Neuronal stem cell (in vitro differentiated cells): ENCODE data around the gene NEGR1.

ENCODE experiments used
- DNase-seq: peaks from one replicate; pipeline ENCODE4 v3.0.0-alpha.2; 2013; ENCODE audit warnings: low spot score
- H2AFZ ChIP-seq: one replicate; pipeline ENCODE4 v1.6.1; 2013; ENCODE audit warnings: mild to moderate bottlenecking, low read length, inconsistent platforms
- H2AK5ac ChIP-seq: 2 replicates; pipeline ENCODE4 v1.6.1; 2013; ENCODE audit warnings: low read depth, mild to moderate bottlenecking, inconsistent platforms, low read length, moderate library complexity, mixed read lengths
- H2BK120ac ChIP-seq: 2 replicates; pipeline ENCODE4 v1.6.1; 2013; ENCODE audit warnings: low read depth, mild to moderate bottlenecking, inconsistent platforms, low read length, moderate library complexity, mixed read lengths
- H2BK12ac ChIP-seq: one replicate; pipeline ENCODE4 v1.6.1; 2013; ENCODE audit warnings: low read length, inconsistent platforms
- H2BK15ac ChIP-seq: 2 replicates; pipeline ENCODE4 v1.6.1; 2013; ENCODE audit warnings: mild to moderate bottlenecking, low read length, inconsistent platforms, mixed read lengths
- H2BK5ac ChIP-seq: one replicate; pipeline ENCODE4 v1.6.1; 2013; ENCODE audit warnings: inconsistent platforms, mild to moderate bottlenecking, low read length, moderate library complexity
- H3K14ac ChIP-seq: one replicate; pipeline ENCODE4 v1.6.1; 2013; ENCODE audit warnings: low read length, inconsistent platforms
- H3K18ac ChIP-seq: 2 replicates; pipeline ENCODE4 v1.6.1; 2013; ENCODE audit warnings: low read length, inconsistent platforms
- H3K23ac ChIP-seq: 2 replicates; pipeline ENCODE4 v1.6.1; 2013; ENCODE audit warnings: low read depth, mild to moderate bottlenecking, mixed read lengths, low read length, inconsistent platforms; ENCODE audit not compliant: poor library complexity
- H3K27ac ChIP-seq: replicated peaks from 3 replicates; pipeline ENCODE4 v1.5.1; 2013; ENCODE audit warnings: low read length, inconsistent platforms
- H3K27me3 ChIP-seq, 3 experiments: 2 replicates each; pipeline ENCODE4 v1.6.1; 2013; ENCODE audit warnings: low read length in 3 of 3, mild to moderate bottlenecking in 2 of 3, inconsistent platforms in 1 of 3, low read depth in 1 of 3, mixed read lengths in 1 of 3, moderate library complexity in 1 of 3; ENCODE audit not compliant: control insufficient read depth in 3 of 3, insufficient read depth in 3 of 3
- H3K36me3 ChIP-seq, 2 donors: replicated peaks in 1 of 2; 2 replicates each; pipeline ENCODE4 v1.6.1; 2013; ENCODE audit warnings: low read length in 2 of 2; ENCODE audit not compliant: control insufficient read depth in 2 of 2, insufficient read depth in 2 of 2
- H3K4ac ChIP-seq: 2 replicates; pipeline ENCODE4 v1.6.1; 2013; ENCODE audit warnings: inconsistent platforms, mild to moderate bottlenecking, low read length, moderate library complexity
- H3K4me1 ChIP-seq, 2 donors: 1 replicate in 1 of 2; 2 replicates in 1 of 2; pipeline ENCODE4 v1.6.1; 2013; ENCODE audit warnings: low read length in 2 of 2, low read depth in 1 of 2; ENCODE audit not compliant: control insufficient read depth in 2 of 2, insufficient read depth in 1 of 2
- H3K4me2 ChIP-seq: one replicate; pipeline ENCODE4 v1.6.1; 2013; ENCODE audit warnings: mild to moderate bottlenecking, low read length, inconsistent platforms; ENCODE audit not compliant: insufficient read depth, poor library complexity, severe bottlenecking
- H3K4me3 ChIP-seq, 2 donors: 2 replicates each; pipeline ENCODE4 v1.5.1; 2013; ENCODE audit warnings: low read length in 2 of 2, mild to moderate bottlenecking in 2 of 2, inconsistent platforms in 1 of 2, moderate library complexity in 1 of 2
- H3K79me1 ChIP-seq: one replicate; pipeline ENCODE4 v1.6.1; 2013; ENCODE audit warnings: low read depth, mild to moderate bottlenecking, inconsistent platforms, low read length, moderate library complexity
- H3K9ac ChIP-seq: one replicate; pipeline ENCODE4 v1.6.1; 2013; ENCODE audit warnings: mild to moderate bottlenecking, low read depth, low read length, inconsistent platforms; ENCODE audit not compliant: poor library complexity
- H3K9me3 ChIP-seq, 2 donors: replicated peaks in 1 of 2; 2 replicates each; pipeline versions ENCODE3 to v1.6.1; 2013; ENCODE audit warnings: low read length in 2 of 2, mild to moderate bottlenecking in 2 of 2, inconsistent platforms in 1 of 2, low read depth in 1 of 2, mixed read lengths in 1 of 2, moderate library complexity in 1 of 2; ENCODE audit not compliant: control insufficient read depth in 2 of 2, insufficient read depth in 1 of 2
- H4K8ac ChIP-seq: one replicate; pipeline ENCODE4 v1.6.1; 2013; ENCODE audit warnings: low read depth, mild to moderate bottlenecking, inconsistent platforms, low read length, moderate library complexity
- H4K91ac ChIP-seq: one replicate; pipeline ENCODE4 v1.6.1; 2013; ENCODE audit warnings: low read length, low read depth, mild to moderate bottlenecking, inconsistent platforms; ENCODE audit not compliant: poor library complexity
- WGBS, 2 donors: extraction: QIAGEN DNeasy Blood & Tissue Kit; methylation state at CpG; one replicate each; pipeline ENCODE4 v1.1.7; 2013; ENCODE audit warnings: missing lambda C conversion rate in 2 of 2, mixed read lengths in 1 of 2; ENCODE audit not compliant: insufficient read length in 2 of 2, insufficient replicate concordance in 1 of 2; ENCODE audit errors: extremely low coverage in 2 of 2; 5-methylcytosine and 5-hydroxymethylcytosine counted together

NEGR1 gene

GRCh38 chr1:71502006-71502405, 780.3 kb downstream of the NEGR1 start:
- no peak overlapping the region for H3K9ac ChIP-seq
- H3K4me2 ChIP-seq = no peak overlapping the region
- H3K36me3 ChIP-seq = no peaks in the 10 kb centered on the region
- no peak overlapping the region for H3K4me3 ChIP-seq
- H3K14ac ChIP-seq = no peak overlapping the region
- H3K9me3 ChIP-seq = no peaks in the 10 kb centered on the region
- H4K91ac ChIP-seq = no peak overlapping the region
- no peak for DNase-seq
- no peak overlapping the region for H2AK5ac ChIP-seq
- no peak overlapping the region for H2BK120ac ChIP-seq
- no peak overlapping the region for H3K18ac ChIP-seq
- no peak overlapping the region for H3K23ac ChIP-seq
- no peaks in the 10 kb centered on the region for H3K79me1 ChIP-seq
- H3K27me3 ChIP-seq = no peaks in the 10 kb centered on the region
- H3K27ac ChIP-seq = no peak overlapping the region
- H3K4me1 ChIP-seq = no peaks in the 10 kb centered on the region
- H2BK5ac ChIP-seq = no peak overlapping the region
- WGBS, 2 donors = no CpG with 5 or more reads among the region's 6 CpGs
- H3K4ac ChIP-seq = no peak overlapping the region
- H2AFZ ChIP-seq = no peak overlapping the region
- H2BK12ac ChIP-seq = no peak overlapping the region
- no peak overlapping the region for H4K8ac ChIP-seq
- H2BK15ac ChIP-seq = no peak overlapping the region

GRCh38 chr1:71498542-71498941, 783.8 kb downstream of the NEGR1 start:
- Histone ChIP-seq H2BK15ac (no peak overlapping the region), H3K9me3 (no peaks in the 10 kb centered on the region), H4K8ac (no peak overlapping the region), H2BK12ac (no peak overlapping the region), H3K4me3 (no peak overlapping the region), H4K91ac (no peak overlapping the region), H2AK5ac (no peak overlapping the region), H2BK120ac (no peak overlapping the region), H3K27ac (no peak overlapping the region), H3K23ac (no peak overlapping the region), H3K4me2 (no peak overlapping the region), H3K36me3 (no peaks in the 10 kb centered on the region), H3K9ac (no peak overlapping the region), H3K79me1 (no peaks in the 10 kb centered on the region), H3K4me1 (no peaks in the 10 kb centered on the region), H2BK5ac (no peak overlapping the region), H3K4ac (no peak overlapping the region), H3K27me3 (no peaks in the 10 kb centered on the region), H3K18ac (no peak overlapping the region), H2AFZ (no peak overlapping the region), H3K14ac (no peak overlapping the region)
- DNase-seq = no peak

- Histone ChIP-seq H3K9me3 (no peaks in the 10 kb centered on the region), H3K79me1 (no peaks in the 10 kb centered on the region), H2BK5ac (no peak overlapping the region), H3K4me2 (no peak overlapping the region), H3K4me1 (peaks cover 0 to under 1% of the 10 kb centered on the region in 2 donors), H2AFZ (no peak overlapping the region), H2BK15ac (no peak overlapping the region), H3K9ac (no peak overlapping the region), H3K4ac (no peak overlapping the region), H4K91ac (no peak overlapping the region), H3K23ac (no peak overlapping the region), H3K14ac (no peak overlapping the region), H3K36me3 (no peaks in the 10 kb centered on the region), H2BK120ac (no peak overlapping the region), H3K4me3 (no peak overlapping the region), H2AK5ac (no peak overlapping the region), H3K27me3 (no peaks in the 10 kb centered on the region), H4K8ac (no peak overlapping the region), H2BK12ac (no peak overlapping the region), H3K18ac (no peak overlapping the region), H3K27ac (no peak overlapping the region)
- no peak for DNase-seq
These were observed 788.2 kb downstream of the NEGR1 start for GRCh38 chr1:71494163-71494562.

GRCh38 chr1:71492298-71493041, 789.9 kb downstream of the NEGR1 start:
- Histone ChIP-seq H3K4me3 (no peak overlapping the region), H2BK12ac (no peak overlapping the region), H3K4ac (no peak overlapping the region), H3K14ac (no peak overlapping the region), H3K9me3 (no peaks in the 10 kb centered on the region), H2AFZ (no peak overlapping the region), H4K8ac (no peak overlapping the region), H2AK5ac (no peak overlapping the region), H2BK15ac (no peak overlapping the region), H3K4me2 (no peak overlapping the region), H3K27me3 (no peaks in the 10 kb centered on the region), H3K36me3 (no peaks in the 10 kb centered on the region), H3K9ac (no peak overlapping the region), H3K23ac (no peak overlapping the region), H3K79me1 (no peaks in the 10 kb centered on the region), H3K4me1 (peaks cover 0 to 2% of the 10 kb centered on the region in 2 donors), H2BK120ac (no peak overlapping the region), H3K27ac (no peak overlapping the region), H4K91ac (no peak overlapping the region), H3K18ac (no peak overlapping the region), H2BK5ac (no peak overlapping the region)
- DNase-seq = no peak
- WGBS, 2 donors = no CpG with 5 or more reads among the region's 7 CpGs
